Ramos (cell line): ENCODE results near the gene PHLDB2.

Experiments
- in situ Hi-C: fragments of 300-500 bp; cut with MboI; formaldehyde crosslinking; loops from one replicate; pipeline ENCODE4 v1.14.3; 2022; ENCODE audit warnings: low sequenced_read_pairs; ENCODE audit not compliant: unreplicated experiment

The PHLDB2 gene

DNA sequence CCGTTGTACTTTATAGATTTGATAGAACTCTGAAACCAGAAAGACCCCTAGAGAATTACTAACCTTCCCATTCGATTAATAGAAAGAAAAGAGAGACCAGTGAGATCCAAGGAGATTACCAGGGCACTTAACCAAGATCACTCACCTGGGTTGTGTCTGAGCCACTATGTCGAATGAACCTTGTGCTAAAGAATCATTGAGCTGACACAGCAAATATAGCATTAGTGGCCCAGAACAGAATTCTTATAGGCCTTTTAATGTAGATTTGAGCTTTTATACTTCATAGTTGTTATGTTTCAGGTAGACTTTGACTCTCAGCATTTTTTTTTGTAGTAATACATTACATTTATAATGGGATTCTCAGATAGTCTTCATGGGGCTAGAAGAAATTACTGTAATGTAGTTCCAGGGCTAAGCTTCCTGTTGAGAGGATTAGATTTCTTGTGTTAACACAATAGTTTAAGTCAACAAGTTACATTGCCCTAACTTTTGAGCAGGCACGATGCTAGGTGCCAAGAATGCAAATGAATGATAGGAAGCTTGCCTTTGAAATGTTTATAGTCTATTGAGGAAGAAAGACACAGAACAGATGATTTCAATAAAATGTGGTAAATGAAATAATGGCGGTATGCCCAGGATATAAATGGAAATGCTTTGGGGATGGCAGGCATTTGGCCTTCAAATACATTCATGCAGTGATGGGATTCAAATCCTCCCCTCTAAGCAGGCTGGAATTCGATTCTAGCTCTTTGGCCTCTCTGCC is 95.3 kb downstream of the PHLDB2 start:
- in situ Hi-C loops, result no loop called here

DNA sequence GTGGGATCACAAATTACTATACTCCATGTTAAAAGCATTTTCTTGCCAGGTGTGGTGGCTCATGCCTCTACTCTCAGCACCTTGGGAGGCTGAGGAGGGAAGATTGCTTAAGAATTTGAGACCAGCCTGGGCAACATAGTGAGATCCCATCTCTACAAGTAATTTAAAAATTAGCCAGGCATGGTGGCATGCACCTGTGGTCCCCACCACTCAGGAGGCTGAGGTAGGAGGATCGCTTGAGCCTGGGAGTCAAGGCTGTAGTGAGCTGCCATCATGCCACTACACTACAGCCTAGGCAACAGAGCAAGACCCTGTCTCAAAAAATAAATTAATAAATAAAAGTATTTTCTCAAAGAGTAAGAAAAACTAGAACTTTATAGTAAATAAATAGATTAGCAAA is 96.8 kb downstream of the PHLDB2 start:
- in situ Hi-C loops, result no loop called here

GRCh38 chr3:111956449-111956848 is 97.4 kb downstream of the PHLDB2 start:
- in situ Hi-C loops, result no loop called here

DNA sequence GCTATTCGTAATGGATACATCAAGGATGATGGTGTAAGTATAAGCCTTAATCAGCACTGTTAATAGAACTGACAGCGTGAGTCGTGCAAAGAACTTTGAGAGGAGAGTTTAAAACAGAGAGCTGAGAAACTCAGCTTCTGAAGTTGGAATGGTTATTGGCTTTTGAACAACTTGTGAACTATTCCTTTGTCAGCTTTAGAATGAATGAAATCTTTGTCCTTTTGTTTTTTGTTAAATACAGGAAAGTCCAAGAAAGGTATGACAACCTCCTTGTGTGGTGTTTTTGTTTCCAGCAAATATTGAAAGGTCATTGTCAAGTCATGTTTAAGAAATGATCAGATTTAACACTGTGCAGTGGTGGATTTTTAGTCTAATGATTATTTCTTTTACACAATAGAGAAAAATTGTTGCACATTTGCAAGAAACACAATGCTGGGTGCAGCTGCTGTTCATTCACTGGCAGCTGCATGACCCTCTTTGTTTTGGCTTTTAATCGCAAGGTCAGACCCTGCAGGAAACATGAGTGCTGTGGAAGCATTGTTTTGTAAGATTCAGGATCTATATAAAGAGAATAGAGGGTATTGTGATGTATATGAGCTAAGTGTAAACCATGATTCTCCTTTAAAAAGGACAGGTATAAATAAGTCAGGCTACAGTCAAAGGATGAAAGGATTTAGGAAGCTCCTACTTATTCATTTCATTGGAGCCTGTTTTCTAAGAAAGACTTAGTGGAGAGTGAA is 98.1 kb downstream of the PHLDB2 start:
- in situ Hi-C loops, result no loop called here

- in situ Hi-C loops, result no loop called here
Observed at GRCh38 chr3:111961461-111962164, 102.5 kb downstream of the PHLDB2 start.

DNA sequence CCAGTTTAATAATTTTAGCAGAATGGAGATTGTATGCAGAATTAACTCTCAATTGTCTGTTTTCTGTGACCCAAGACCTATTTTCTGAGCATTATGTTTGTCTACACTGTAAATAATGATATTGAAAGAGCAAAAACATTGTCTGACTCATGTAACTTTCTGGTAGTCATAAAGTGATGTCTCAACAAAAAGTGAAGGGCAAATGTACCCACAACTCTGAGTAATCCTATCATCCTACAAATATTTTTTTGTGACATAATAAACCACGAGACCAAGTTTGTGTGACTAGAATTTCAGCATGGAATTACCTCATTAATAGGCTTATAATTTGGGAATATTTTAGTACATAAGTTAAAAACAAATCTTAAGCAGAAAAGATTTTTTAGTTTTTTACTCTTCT is 104.4 kb downstream of the PHLDB2 start:
- in situ Hi-C loops, result no loop called here

DNA sequence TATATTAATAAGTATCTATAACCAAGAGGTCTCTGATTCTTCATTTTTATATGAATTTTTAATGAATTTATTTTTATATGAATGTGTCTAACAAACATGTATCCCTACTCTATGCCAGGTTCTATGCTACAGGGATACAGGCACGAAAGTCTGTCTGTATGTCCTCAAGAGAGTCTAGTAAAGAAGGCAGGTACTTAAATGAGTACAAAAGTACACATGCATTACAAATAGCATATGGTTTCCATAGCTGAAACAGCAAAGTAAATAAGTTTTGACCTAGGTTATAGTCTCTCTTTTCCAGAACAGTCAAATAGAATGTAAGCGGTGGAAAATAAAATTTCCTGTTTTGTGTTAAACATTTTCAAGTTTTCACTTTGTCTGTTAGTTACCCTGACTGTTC is 106.4 kb downstream of the PHLDB2 start:
- in situ Hi-C loops, result no loop called here

DNA sequence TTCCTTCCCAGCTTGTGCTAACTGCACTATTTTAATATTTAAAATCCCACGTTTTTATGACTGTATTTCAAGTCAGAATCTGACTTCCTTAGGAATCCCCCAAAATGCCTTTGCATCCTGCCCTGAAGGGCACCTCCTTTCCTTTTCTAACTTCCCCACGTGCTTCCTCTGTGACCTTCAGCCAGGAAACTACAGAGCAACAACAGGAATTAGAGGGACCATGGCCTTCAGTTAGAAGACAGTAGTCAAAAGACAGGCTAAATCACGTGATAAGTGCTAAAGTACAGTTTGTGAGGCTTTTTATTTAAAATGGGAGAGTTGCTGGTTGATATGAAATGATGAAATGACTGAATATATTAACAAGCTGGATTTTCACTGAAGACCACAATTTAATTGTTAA is 108.0 kb downstream of the PHLDB2 start:
- in situ Hi-C loops, result no loop called here

DNA sequence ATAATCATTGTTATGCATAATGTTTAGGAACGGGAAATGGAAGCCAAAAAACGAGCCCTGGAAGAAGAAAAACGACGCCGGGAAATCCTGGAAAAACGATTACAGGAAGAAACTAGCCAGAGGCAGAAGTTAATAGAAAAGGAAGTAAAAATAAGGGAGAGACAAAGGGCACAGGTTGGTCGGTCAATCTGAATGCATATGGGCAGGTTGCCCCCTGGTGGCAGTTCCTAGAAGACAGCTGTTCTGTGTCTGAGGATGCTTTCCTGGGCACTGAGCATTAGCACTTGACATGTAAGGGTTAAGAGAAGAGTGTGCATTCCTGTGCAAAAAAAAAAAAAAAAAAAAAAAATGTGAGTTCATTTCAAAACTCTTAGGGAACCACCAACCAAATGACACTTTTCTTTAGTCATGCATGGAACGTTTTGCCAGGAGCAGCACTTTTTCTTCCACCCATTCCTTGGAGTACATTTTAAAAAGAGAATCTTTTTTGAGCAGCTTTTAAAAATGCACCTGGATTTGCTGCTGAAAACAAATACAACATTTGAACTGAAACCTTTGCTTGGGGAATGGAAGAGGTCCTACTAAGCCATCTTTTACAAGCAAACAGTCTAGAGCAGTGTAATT is 108.7 kb downstream of the PHLDB2 start:
- in situ Hi-C loops, result no loop called here

DNA sequence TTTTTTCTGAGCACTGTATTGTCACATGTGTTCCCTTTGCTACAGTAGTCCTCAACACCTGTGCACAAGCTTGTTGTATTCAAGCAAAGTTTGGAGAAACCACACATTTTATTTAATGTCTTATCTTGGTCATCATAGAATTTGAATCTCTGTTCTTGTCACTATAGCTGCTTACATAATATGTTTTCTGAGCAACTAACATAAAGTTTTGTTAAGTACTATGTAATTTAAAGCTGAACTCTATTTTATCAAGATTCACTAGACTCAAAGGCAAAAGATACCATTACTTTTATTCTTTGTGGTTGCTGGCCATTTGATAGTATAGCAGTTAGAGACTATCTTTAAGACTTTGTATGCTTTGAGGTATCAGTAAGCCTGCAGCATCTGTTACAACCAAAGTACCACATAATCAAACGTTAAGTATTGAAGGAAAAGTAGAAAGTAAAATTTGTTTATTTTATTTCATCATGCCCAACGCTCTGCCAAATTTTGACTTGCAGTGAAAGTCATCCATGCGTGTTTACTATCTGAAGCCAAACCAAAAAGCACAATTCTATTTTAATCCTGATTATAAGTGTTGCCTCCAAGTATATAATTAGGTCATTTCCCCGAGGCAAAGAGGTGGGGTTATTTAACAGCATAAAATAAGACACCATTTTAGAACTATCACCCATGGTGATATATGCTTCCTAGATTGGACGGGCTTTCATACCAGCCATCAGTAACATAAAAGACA is 109.4 kb downstream of the PHLDB2 start:
- in situ Hi-C loops, result no loop called here

GRCh38 chr3:111970376-111970775 is 111.3 kb downstream of the PHLDB2 start:
- in situ Hi-C loops, result loop anchor here (10.0 kb wide), 1 partner anchor 246 kb away; no protein-coding TSS in a partner anchor

DNA sequence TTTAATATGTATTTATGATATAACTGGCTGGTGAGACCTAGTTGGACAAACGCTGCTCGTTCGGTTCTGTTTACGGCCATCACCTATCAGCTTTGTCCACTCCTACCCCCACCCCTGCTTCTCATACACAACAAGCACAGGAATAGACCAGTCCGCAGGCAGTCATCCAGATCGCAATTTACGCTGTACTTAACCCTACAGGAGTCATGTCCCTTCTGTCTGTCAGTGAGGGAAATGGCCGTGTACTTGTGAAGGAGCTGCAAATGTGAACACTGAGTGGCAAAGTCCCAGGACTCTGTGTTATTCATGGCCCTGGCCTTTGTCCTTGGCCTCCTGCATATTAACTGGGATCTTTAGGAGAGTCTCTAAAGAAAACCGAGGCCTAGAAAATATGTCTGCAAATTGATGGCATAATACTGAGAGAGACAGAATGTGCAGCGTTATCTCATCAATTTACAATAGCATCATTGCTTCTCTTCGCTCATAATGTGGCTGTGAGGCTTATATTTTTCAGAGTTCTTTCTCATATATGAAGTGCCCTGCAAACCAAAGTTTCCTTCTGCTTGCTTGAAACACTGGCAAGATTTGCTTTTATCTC is 112.6 kb downstream of the PHLDB2 start:
- in situ Hi-C loops, result loop anchor here (10.0 kb wide), 1 partner anchor 247 kb away; no protein-coding TSS in a partner anchor

- in situ Hi-C loops, result loop anchor here (10.0 kb wide), 1 partner anchor 248 kb away; no protein-coding TSS in a partner anchor
Observed at GRCh38 chr3:111972891-111973290, 113.8 kb downstream of the PHLDB2 start.

DNA sequence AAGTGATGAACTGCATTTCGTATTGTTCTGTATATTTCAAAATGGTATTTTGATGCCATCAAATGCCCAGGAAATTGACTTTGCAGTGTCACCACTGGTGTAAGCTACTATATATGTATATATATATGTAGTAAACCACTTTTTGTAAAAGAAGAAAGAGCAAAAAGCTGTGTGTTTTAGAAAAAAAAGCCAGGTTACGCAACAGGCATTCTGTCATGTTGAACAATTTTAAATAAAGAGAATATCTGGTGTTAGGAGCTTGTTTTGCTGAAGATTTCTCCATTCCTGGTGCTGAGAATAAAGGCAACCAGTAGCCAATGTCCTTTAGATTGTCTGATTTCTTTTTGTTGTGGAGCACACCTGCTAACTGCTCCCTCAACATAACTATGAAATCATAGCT is 116.1 kb downstream of the PHLDB2 start:
- in situ Hi-C loops, result loop anchor here (10.0 kb wide), 1 partner anchor 250 kb away; no protein-coding TSS in a partner anchor

DNA sequence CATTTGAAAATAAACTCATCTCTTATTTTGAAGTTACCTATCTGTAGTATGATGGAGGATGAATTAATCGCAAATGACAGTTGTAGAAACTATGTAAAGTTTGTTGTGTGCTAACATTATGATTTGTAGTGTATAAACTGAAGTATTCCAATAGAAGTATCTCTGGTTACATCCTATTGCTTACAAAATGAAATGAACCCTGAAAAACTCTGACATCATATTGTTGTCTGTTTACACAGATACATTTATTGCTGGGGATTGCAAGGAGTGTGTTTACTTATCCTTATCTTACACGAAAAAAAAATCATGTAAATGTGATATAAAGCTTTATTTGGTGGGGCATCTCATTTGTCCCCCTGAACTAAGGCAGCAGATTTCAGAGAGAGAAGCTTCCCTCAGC is 117.2 kb downstream of the PHLDB2 start:
- in situ Hi-C loops, result loop anchor here (10.0 kb wide), 1 partner anchor 251 kb away; no protein-coding TSS in a partner anchor

- in situ Hi-C loops, result loop anchor here (10.0 kb wide), 1 partner anchor 254 kb away; no protein-coding TSS in a partner anchor
Observed at GRCh38 chr3:111978583-111979433, 119.7 kb downstream of the PHLDB2 start, which contains the start of gene ABHD10. TSS of gene ABHD10 (plus strand) at chr3:111979026. CDS start at chr3:111979062, 36 bp downstream.

DNA sequence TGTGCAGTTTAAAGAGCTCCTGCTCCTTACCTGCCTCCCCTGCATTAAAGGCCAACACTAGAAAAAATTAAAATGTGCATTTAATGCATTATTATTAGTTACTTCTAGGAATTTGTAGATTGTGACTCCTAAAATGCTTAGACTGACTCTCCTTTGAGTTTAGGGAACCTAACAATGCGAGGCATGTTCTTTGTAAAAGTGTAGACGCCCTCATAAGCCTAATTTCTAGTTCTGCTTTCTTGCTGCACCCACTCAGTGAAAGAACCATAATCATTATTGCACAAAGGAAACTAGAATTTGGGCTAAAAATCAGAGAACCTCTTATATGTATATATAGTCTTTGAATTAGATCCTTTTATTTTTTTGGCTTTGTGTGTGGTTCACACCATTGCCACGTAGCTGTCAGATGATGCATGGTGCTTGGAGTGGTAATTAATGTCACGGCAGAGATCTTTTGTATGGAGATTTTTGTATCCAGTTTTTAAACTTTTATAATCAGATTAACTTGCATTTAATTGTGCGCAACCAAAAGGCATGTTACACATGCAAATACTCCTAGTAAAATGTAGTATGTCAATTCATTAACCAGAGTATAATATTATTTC is 120.5 kb downstream of the PHLDB2 start:
- in situ Hi-C loops, result loop anchor here (10.0 kb wide), 1 partner anchor 255 kb away; no protein-coding TSS in a partner anchor
